Measurements from ENCODE around the gene TEX22.

GRCh38 chr14:105387530-105387922 lies 10.8 kb upstream of the TEX22 start:
- no peak for TF ChIP-seq CTCF (IDR thresholded peaks at IDR 0.05 in 4 of 5, conservative IDR thresholded peaks at IDR 0.05 in 1 of 5)
- no peak for TF ChIP-seq POLR2A (IDR thresholded peaks at IDR 0.05)

All from gastrocnemius medialis (tissue), 4 donors.